HL-60/S4 (cell line): ENCODE results near the gene ANAPC10.
"Not testable (repeated sequence)": the region's sequence is repeated elsewhere in the genome, so short reads cannot be mapped to it uniquely, and the experiment has no call there.

Experiments
- in situ Hi-C: fragments of 300-500 bp; cut with MboI; formaldehyde crosslinking; loops from 2 replicates; pipeline ENCODE4 v1.14.3; 2022; ENCODE audit warnings: low sequenced_read_pairs

The ANAPC10 gene, protein sequence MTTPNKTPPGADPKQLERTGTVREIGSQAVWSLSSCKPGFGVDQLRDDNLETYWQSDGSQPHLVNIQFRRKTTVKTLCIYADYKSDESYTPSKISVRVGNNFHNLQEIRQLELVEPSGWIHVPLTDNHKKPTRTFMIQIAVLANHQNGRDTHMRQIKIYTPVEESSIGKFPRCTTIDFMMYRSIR

GRCh38 chr4:145097821-145098674 lies at the start of gene ANAPC10, which contains the start of gene ABCE1:
ANAPC10 (minus strand) TSS chr4:145098196; CDS start chr4:145096099, 2,097 bp downstream.
ABCE1 (plus strand) TSS chr4:145098311; CDS start chr4:145104413, 6,102 bp downstream.
- in situ Hi-C loops = no loop called here

DNA sequence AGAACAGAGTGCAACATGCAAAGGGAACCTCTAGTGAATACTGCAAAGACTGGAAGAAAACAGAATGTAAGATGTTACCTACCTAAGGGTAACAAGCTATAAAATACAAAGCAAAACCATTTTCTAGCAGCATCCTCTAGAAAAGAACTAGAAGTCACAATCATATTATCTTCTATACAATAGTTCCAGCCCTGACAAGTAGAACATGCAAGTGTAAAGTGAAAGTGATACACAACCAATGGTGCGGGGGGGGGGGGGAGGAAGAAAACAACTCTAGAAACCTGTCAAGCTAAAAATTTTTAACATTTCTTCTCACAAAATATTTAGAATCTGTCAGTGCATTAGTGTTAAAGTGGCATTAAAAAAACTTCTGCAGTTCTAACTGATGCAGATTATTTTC lies 38.2 kb upstream of the ANAPC10 start:
- in situ Hi-C loops = not testable (repeated sequence)

- in situ Hi-C loops = no loop called here
Measured at GRCh38 chr4:145132511-145133098, 34.6 kb upstream of the ANAPC10 start.

DNA sequence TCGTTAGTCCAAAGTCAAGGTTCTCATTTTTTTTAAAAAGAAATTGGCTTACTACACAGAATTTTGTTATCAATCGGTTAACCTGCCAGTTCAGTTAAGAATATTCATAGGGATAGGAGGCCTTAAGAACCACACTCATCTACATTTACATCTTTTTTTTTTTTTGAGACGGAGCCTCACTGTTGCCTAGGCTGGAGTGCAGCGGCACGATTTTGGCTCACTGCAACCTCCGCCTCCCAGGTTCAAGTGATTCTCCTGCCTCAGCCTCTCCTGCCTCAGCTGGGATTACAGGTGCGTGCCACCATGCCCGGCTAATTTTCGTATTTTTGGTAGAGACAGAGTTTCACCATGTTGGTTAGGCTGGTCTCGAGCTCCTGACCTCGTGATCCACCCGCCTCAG lies 33.9 kb upstream of the ANAPC10 start:
- in situ Hi-C loops = no loop called here

- in situ Hi-C loops = no loop called here
Measured at GRCh38 chr4:145130788-145131399, 32.9 kb upstream of the ANAPC10 start.

DNA sequence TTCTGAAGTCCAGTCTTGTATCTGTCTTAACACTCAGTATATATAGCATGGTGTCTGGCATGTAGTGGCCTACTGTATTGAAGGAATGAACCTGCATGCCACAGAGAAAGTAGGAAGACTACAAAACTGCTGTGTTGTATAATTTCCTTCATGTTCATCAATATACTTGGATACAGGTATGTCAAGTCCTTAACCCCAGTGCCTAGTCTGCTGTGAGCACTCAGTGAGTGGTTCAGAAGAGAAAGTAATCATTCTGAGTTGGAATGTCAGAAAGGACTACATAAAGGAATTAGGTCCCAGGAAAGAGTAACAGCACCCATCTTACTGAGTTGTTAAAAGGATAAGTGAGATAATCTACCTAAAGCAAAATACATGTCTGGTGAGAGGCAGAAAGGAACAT lies 32.1 kb upstream of the ANAPC10 start:
- in situ Hi-C loops = no loop called here

DNA sequence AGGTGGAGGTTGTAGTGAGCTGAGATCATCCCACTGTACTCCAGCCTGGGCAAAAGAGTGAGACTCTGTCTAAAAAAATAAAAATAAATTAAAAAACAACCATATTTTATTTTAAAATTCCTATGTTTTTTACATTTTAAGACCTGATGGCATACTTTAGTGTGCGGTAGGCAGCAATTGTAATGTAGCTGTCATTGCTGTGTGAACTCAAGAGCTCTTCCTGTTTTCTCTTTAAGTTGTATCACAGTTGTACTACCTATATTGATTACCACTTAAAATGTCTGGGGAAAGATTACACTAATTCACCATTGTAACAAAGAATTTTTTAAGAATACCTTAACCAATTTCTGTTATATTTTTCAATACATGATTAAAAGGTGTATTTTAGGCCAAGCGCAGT lies 27.4 kb upstream of the ANAPC10 start:
- in situ Hi-C loops = no loop called here

GRCh38 chr4:145108128-145108527 lies 10.1 kb upstream of the ANAPC10 start:
- in situ Hi-C loops = no loop called here

DNA sequence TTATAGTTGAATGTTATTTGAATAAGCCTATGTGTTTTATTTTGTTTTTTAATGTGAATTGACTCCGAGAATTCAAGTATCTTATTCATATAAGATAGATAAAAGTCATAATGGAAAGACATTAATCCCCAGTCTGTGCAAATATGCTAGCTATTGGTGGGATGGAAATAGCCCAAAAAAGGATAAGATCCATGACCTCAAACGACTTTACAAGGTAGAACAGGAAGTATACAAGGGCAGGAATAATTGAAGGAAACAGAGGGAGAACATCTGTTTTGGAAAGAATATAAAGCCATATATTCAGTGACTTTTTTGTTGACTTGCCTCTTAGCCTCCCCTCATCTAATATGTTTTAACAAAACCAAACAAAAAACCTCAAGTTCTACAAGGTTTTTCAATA lies 9.1 kb upstream of the ANAPC10 start:
- in situ Hi-C loops = no loop called here

DNA sequence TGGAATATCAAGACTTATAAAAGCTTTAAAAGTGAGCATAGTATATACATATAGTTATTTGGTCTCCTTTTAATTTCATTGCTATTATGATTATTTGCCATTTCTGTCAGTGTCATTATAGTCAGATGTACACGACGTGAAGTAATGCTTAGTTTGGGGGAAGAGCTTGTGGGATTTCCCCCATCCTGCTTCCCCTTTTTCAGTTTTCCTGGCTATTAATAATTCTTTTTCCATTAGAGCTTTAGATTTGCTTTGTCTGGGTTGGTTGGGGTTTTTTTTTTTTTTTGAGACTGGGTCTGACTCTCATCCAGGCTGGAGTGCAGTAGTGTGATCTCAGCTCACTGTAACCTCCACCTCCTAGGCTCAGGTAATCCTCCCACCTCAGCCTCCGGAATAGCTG lies 5.5 kb upstream of the ANAPC10 start:
- in situ Hi-C loops = no loop called here

DNA sequence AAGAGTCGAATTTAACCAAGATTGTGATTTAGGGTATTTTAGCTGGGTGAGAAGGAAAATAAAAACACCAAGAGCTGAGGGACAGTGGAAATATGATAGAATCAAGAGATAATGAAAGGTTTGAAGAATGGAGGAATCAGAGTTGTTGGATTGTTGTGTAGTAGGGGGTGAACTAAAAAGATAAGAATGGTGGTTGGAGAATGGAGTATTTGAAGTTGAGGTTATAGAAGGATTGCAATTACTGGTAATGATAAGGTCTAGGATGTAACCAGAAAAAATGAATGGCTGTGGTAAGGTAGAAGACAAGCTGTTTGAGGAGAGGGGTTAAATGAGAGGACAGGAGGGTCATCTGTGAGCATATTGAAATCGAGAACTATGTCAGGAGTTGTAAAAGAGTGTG lies 4.6 kb upstream of the ANAPC10 start:
- in situ Hi-C loops = no loop called here

- in situ Hi-C loops = no loop called here
Measured at GRCh38 chr4:145101091-145101490, 3.1 kb upstream of the ANAPC10 start.

DNA sequence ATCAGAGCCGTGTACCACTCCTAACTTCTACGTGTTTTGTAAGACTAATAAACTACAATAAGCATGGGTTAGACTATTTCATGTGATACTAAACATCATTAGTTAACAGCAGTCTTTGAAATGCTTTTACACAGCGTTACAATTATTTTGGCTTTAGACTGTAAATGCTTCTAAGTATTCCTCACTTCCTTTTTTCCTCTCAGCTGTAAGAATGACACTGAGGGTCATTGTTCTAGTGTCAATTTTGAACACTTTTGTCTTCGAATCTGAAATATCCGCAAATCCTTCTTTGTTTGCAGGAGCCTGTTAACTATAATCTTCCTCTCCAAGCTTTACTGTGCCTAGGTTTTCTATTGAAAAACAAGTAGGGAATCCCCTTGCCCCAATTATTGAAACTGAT lies 1.7 kb upstream of the ANAPC10 start:
- in situ Hi-C loops = no loop called here

- in situ Hi-C loops = no loop called here
Measured at GRCh38 chr4:145098675-145099037, 660 bp upstream of the ANAPC10 start.

GRCh38 chr4:145097331-145097820 lies 620 bp downstream of the ANAPC10 start:
- in situ Hi-C loops = no loop called here

DNA sequence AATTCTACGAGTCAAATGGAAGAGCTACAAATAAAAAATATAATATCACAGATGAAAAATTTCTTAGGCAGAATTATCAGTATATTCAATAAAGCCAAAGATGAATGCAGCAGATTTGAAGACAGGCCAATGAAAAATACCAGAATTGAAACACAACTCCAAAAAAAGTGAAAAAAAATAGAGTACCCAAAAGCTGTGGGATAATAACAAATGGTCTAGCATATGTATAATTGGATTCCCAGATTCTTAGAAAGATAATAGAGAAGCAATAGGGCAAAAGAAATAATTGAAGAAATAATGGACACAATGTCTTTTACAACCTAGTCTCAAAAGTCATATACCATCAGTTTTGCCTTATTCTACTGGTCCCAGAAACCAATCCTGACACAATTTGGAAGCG lies 4.4 kb downstream of the ANAPC10 start:
- in situ Hi-C loops = no loop called here

DNA sequence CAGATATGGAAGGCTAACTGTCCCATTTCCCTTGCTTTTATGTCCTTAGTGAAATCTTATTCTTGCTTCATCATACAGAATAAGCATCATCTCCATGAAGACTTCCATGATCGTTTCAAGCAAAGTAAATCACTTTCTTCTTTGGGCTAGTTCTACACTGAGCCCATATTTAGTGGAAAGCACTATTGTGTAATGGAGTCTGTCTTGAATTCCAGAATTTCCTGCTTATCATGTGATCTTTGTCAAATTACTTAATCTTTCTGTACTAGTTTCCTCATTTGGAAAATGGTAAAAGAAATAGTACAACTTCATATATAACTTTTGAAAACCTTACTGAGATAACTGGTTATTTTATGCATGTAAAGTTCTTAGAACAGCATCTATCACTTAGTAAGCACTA lies 7.6 kb downstream of the ANAPC10 start:
- in situ Hi-C loops = no loop called here

DNA sequence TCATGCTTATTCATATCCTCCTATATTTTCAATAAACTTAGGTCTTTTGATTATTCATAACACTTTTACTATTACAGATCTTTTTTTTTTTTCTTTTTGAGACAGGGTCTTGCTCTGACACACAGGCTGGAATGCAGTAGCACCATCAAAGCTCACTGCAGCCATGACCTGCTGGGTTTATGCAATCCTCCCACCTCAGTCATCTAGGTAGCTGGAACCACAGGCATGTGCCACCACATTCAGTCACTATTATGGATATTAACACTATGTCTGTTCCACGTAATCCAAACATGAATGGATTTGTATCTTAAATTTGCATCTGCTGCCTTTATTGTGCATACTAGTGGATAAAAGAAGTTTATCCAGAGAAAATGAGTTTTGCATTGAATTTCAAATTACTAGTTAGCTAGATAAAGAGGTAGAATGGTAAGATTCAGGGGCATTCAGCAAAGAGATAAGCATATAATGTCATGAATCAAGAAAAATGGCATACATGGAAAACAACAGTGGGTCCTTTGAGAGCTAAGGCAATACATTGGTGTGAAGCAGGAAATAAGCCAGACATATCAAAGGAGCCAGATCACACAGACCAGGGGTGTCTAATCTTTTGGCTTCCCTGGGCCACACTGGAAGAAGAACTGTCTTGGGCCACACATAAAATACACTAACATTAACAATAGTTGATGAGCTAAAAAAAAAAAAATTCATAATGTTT lies 13.9 kb downstream of the ANAPC10 start:
- in situ Hi-C loops = no loop called here

DNA sequence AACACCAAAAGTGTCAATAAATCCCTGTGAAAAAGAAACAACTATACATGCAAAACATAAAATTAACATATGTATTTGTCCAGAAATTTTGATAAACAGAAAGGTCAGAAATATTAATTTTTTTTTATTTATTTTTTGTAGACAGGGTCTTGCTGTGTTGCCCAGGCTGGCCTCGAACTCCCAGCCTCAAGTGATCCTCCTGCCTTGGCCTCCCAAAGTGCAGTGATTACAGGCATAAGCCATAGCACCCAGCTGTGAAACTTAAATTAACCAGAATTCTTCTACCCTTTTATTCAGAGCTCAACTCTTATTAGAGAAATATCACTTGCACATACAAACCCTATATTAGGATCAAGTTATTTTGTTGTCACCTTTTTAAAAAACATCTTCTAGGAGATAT lies 16.2 kb downstream of the ANAPC10 start:
- in situ Hi-C loops = no loop called here

GRCh38 chr4:145076469-145076855 lies 21.5 kb downstream of the ANAPC10 start:
- in situ Hi-C loops = no loop called here
